Central memory CD8-positive, alpha-beta T cell (primary cell): ENCODE data around the gene CD276.
"Not testable (repeated sequence)": the region's sequence is repeated elsewhere in the genome, so short reads cannot be mapped to it uniquely, and the experiment has no call there.

Source experiments
- ATAC-seq: fragments of 150-1000 bp; cut with Tn5 transposase; replicated peaks from 2 replicates; pipeline ENCODE4 v1.10.0; 2022; ENCODE audit warnings: mild to moderate bottlenecking, moderate FRiP score, moderate number of reproducible peaks; ENCODE audit not compliant: poor library complexity, severe bottlenecking; ENCODE audit errors: extremely low read depth
- DNase-seq, 2 donors: peaks; one replicate each; pipeline ENCODE4 v3.0.0; 2021; ENCODE audit warnings: low spot score in 2 of 2
- H3K27ac Mint-ChIP-seq: one replicate; pipeline ENCODE4 v1.8.0; 2022; ENCODE audit warnings: low read depth, mild to moderate bottlenecking, moderate library complexity, mixed read lengths
- H3K27me3 Mint-ChIP-seq: one replicate; pipeline ENCODE4 v1.8.0; 2022; ENCODE audit warnings: mixed read lengths
- H3K36me3 Mint-ChIP-seq: one replicate; pipeline ENCODE4 v1.8.0; 2022; ENCODE audit warnings: mild to moderate bottlenecking, moderate library complexity, mixed read lengths; ENCODE audit not compliant: insufficient read depth
- H3K4me1 Mint-ChIP-seq: one replicate; pipeline ENCODE4 v1.8.0; 2022; ENCODE audit warnings: mixed read lengths
- H3K4me3 Mint-ChIP-seq: one replicate; pipeline ENCODE4 v1.8.0; 2022; ENCODE audit warnings: mild to moderate bottlenecking, moderate library complexity, mixed read lengths
- H3K9me3 Mint-ChIP-seq: one replicate; pipeline ENCODE4 v1.8.0; 2022; ENCODE audit warnings: mixed read lengths

The CD276 gene

DNA sequence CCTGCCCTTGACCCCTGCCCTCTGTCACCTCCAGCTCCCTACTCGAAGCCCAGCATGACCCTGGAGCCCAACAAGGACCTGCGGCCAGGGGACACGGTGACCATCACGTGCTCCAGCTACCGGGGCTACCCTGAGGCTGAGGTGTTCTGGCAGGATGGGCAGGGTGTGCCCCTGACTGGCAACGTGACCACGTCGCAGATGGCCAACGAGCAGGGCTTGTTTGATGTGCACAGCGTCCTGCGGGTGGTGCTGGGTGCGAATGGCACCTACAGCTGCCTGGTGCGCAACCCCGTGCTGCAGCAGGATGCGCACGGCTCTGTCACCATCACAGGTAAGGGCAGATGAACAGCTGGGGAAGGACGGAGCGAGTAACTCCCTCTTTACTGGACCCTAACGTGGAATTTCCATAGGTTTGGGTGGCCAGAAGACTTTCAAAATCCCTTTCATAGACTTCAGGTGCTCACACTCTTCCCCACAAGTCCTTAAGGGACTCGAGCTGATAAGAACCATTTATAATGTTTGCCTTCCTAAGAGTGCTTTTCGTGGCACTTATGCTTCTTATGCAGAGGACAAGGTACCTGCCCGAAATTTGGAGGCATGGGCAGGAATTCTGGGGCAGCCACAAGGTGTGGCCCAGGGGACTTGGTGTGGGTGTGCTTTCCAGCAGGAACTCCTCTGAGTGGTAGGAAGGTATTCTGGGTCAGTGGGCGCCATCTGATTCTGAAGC lies 20.1 kb downstream of the CD276 start:
- peaks cover 62% of the 10 kb centered on the region for H3K27me3 Mint-ChIP-seq
- not testable (repeated sequence) for DNase-seq, ATAC-seq, H3K27ac Mint-ChIP-seq, H3K4me1 Mint-ChIP-seq, H3K9me3 Mint-ChIP-seq, H3K36me3 Mint-ChIP-seq, H3K4me3 Mint-ChIP-seq

DNA sequence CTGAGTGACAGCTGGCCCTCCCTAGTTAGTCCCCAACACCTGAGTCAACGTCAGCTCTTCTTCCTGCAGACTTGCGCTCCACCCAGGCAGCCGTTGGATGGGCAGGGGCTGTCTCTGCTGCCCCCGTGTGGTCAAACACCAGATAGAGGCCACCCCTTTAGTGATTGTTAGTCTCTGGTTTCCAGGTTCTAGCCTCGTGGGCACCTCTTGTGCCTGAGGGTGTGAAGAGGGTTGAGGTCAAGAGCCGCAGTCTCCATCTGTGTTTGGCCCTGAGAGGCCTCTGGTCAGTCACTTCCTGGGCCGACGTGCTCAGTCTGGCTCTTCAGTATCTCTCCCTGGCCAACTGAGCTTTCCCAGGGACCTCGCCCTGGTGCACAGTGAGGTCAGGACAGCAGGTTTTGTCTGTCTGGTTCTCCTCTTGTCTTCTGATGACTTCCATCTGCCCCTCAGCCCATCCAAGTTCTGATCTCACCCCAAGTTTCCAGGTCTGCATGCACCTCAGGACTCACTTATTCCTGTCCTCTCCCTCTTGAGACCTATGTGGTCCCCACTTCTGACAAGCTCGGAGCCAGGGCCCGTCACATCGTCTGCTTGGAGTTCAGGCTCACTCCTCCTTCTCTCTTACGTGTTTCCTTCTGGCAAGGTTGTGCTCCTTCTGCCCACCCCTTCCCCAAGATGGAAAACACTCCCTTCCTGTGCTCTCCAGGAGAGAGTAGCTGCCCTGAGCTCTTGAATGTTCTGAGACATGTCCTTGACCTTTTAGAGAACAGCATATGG lies 20.9 kb downstream of the CD276 start:
- ATAC-seq (peak; percentile 52), DNase-seq (peak; percentile 35 to 36)
- Mint-ChIP-seq H3K36me3 (no peaks in the 10 kb centered on the region), H3K27ac (no peak overlapping the region), H3K4me3 (no peak overlapping the region), H3K9me3 (no peaks in the 10 kb centered on the region), H3K27me3 (peaks cover 55% of the 10 kb centered on the region), H3K4me1 (peaks cover 4% of the 10 kb centered on the region)

- Mint-ChIP-seq H3K27me3 (peaks cover 56% of the 10 kb centered on the region), H3K27ac (no peak overlapping the region), H3K4me1 (no peaks in the 10 kb centered on the region), H3K4me3 (no peak overlapping the region), H3K9me3 (no peaks in the 10 kb centered on the region), H3K36me3 (no peaks in the 10 kb centered on the region)
- no peak for DNase-seq
- ATAC-seq = no peak
Observed at GRCh38 chr15:73708691-73709090, 24.5 kb downstream of the CD276 start.

GRCh38 chr15:73709241-73709640 lies 25.1 kb downstream of the CD276 start:
- H3K4me1 Mint-ChIP-seq = no peaks in the 10 kb centered on the region
- ATAC-seq = no peak

GRCh38 chr15:73709686-73710085 lies 25.5 kb downstream of the CD276 start:
- no peaks in the 10 kb centered on the region for H3K4me1 Mint-ChIP-seq
- H3K36me3 Mint-ChIP-seq = no peaks in the 10 kb centered on the region
- H3K27ac Mint-ChIP-seq = no peak overlapping the region
- DNase-seq (no peak), ATAC-seq (no peak)
- H3K27me3 Mint-ChIP-seq = peaks cover 57% of the 10 kb centered on the region
- H3K4me3 Mint-ChIP-seq = no peak overlapping the region
- no peaks in the 10 kb centered on the region for H3K9me3 Mint-ChIP-seq

More at GRCh38 chr15:73709241-73709640, 25.1 kb downstream of the CD276 start:
- peaks cover 61% of the 10 kb centered on the region for H3K27me3 Mint-ChIP-seq
- H3K4me3 Mint-ChIP-seq = no peak overlapping the region
- H3K36me3 Mint-ChIP-seq = no peaks in the 10 kb centered on the region
- H3K27ac Mint-ChIP-seq = no peak overlapping the region
- no peaks in the 10 kb centered on the region for H3K9me3 Mint-ChIP-seq
- no peak for DNase-seq

DNA sequence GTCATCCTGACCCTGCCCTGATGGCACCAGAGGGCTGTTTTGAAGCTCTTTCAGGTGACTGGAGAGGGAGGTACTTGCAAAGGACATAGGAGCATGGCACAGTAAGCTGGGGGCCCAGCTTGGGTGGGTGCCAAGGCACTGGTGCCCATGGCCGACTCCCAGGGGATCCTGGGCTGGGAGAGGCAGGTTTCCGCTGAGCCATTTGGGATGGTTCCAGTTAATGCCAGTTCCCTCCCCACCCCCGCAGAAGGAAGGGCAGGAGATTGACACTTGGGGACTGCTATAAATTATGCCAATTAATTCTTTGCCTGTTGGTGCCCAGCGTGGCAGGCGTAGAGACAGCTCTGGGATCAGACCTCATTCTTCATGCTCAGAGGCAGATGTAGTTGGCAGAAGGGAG lies 26.1 kb downstream of the CD276 start:
- Mint-ChIP-seq H3K27ac (no peak overlapping the region), H3K36me3 (no peaks in the 10 kb centered on the region), H3K9me3 (no peaks in the 10 kb centered on the region), H3K4me1 (no peaks in the 10 kb centered on the region), H3K27me3 (peaks cover 51% of the 10 kb centered on the region), H3K4me3 (no peak overlapping the region)
- no peak for DNase-seq
- no peak for ATAC-seq

DNA sequence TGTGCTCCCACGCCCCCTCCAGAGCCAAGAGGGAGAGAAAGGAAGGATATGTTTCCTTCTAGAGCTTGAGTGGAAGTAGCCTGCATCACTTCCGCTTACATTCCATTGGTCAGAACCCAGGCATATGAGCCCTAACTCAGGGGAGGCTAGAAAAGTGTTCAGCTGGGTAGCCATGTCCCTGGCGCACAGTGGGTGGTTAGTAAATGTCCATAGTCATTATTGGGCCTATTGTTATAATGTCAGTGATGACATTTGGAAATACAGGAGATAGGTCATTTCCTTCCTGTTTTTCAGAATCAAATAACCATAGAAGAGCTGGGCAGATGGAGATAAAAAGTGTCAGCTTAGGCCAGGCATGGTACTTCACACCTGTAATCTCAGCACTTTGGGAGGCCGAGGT lies 27.3 kb downstream of the CD276 start:
- no peaks in the 10 kb centered on the region for H3K36me3 Mint-ChIP-seq
- no peak overlapping the region for H3K4me3 Mint-ChIP-seq
- no peak overlapping the region for H3K27ac Mint-ChIP-seq
- H3K9me3 Mint-ChIP-seq = no peaks in the 10 kb centered on the region
- ATAC-seq (no peak), DNase-seq (no peak)
- peaks cover 46% of the 10 kb centered on the region for H3K27me3 Mint-ChIP-seq
- H3K4me1 Mint-ChIP-seq = no peaks in the 10 kb centered on the region

- DNase-seq (no peak), ATAC-seq (no peak)
- no peak overlapping the region for H3K27ac Mint-ChIP-seq
- H3K27me3 Mint-ChIP-seq = peaks cover 46% of the 10 kb centered on the region
- H3K9me3 Mint-ChIP-seq = no peaks in the 10 kb centered on the region
- H3K36me3 Mint-ChIP-seq = no peaks in the 10 kb centered on the region
- H3K4me3 Mint-ChIP-seq = no peak overlapping the region
- H3K4me1 Mint-ChIP-seq = no peaks in the 10 kb centered on the region
Observed at GRCh38 chr15:73712107-73712506, 27.9 kb downstream of the CD276 start.

GRCh38 chr15:73714695-73715301 lies 30.6 kb downstream of the CD276 start:
- no peak for DNase-seq
- ATAC-seq = no peak
- Mint-ChIP-seq H3K27ac (no peak overlapping the region), H3K9me3 (no peaks in the 10 kb centered on the region), H3K36me3 (no peaks in the 10 kb centered on the region), H3K4me1 (no peaks in the 10 kb centered on the region), H3K4me3 (no peak overlapping the region), H3K27me3 (peaks cover 29% of the 10 kb centered on the region)

- peaks cover 36% of the 10 kb centered on the region for H3K27me3 Mint-ChIP-seq
- no peaks in the 10 kb centered on the region for H3K9me3 Mint-ChIP-seq
- H3K27ac Mint-ChIP-seq = no peak overlapping the region
- H3K4me1 Mint-ChIP-seq = no peaks in the 10 kb centered on the region
- H3K36me3 Mint-ChIP-seq = no peaks in the 10 kb centered on the region
- ATAC-seq (no peak), DNase-seq (no peak)
- no peak overlapping the region for H3K4me3 Mint-ChIP-seq
Observed at GRCh38 chr15:73715417-73715816, 31.2 kb downstream of the CD276 start.

- Mint-ChIP-seq H3K36me3 (no peaks in the 10 kb centered on the region), H3K27me3 (peaks cover 46% of the 10 kb centered on the region), H3K9me3 (no peaks in the 10 kb centered on the region), H3K27ac (no peak overlapping the region), H3K4me3 (no peak overlapping the region), H3K4me1 (no peaks in the 10 kb centered on the region)
- no peak for DNase-seq
- ATAC-seq = no peak
Observed at GRCh38 chr15:73716417-73716816, 32.2 kb downstream of the CD276 start.

GRCh38 chr15:73717206-73717605 lies 33.0 kb downstream of the CD276 start:
- no peak for DNase-seq
- no peak for ATAC-seq
- Mint-ChIP-seq H3K9me3 (no peaks in the 10 kb centered on the region), H3K4me1 (no peaks in the 10 kb centered on the region), H3K27me3 (peaks cover 50% of the 10 kb centered on the region), H3K36me3 (no peaks in the 10 kb centered on the region), H3K27ac (no peak overlapping the region), H3K4me3 (no peak overlapping the region)

- Mint-ChIP-seq H3K36me3 (no peaks in the 10 kb centered on the region), H3K27me3 (peaks cover 50% of the 10 kb centered on the region), H3K9me3 (no peaks in the 10 kb centered on the region), H3K27ac (no peak overlapping the region), H3K4me1 (no peaks in the 10 kb centered on the region), H3K4me3 (no peak overlapping the region)
- no peak for ATAC-seq
- no peak for DNase-seq
Observed at GRCh38 chr15:73717802-73718201, 33.6 kb downstream of the CD276 start.
